Cardiac septum (tissue), 1 donor: ENCODE data around the gene ZFYVE26. TPM values are rescaled to one million over a fixed set of nuclear protein-coding genes. Genes with fewer than 3 reads are reported as not detected.
"Not testable (repeated sequence)": the region's sequence is repeated elsewhere in the genome, so short reads cannot be mapped to it uniquely, and the experiment has no call there.

ENCODE experiments used
- DNase-seq: peaks from one replicate; pipeline ENCODE4 v3.0.0-alpha.2; 2020; ENCODE audit warnings: low spot score
- intact Hi-C: fragments of 100-400 bp; cut with DNase I; formaldehyde crosslinking; loops from one replicate; pipeline ENCODE4 v1.14.0; 2022
- total RNA-seq: library from RNA; stranded (reverse); fragmentation: NEBNext Ultra II Directional; extraction: Animal tissue kit (Norgen Biotek cat#: 25700); gene quantifications from one replicate; pipeline ENCODE4 v1.2.1, GENCODE V29; 2021
- donor health status: DM: no; HTN: no; CAD: no.

Gene ZFYVE26
- total RNA-seq, 1 donor from 2014 or later: 11.2 TPM

- intact Hi-C loops: not testable (repeated sequence)
Measured at GRCh38 chr14:67818476-67818875, 2.1 kb upstream of the ZFYVE26 start.

GRCh38 chr14:67817750-67818438 is 1.5 kb upstream of the ZFYVE26 start:
- intact Hi-C loops: no loop called here
- DNase-seq: no peak

More at GRCh38 chr14:67818476-67818875, 2.1 kb upstream of the ZFYVE26 start:
- DNase-seq: not testable (repeated sequence)

- intact Hi-C loops: no loop called here
Measured at GRCh38 chr14:67815573-67816225, 691 bp downstream of the ZFYVE26 start.

GRCh38 chr14:67814821-67815220 is 1.6 kb downstream of the ZFYVE26 start:
- intact Hi-C loops: no loop called here

More at GRCh38 chr14:67815573-67816225, 691 bp downstream of the ZFYVE26 start:
- DNase-seq: no peak

GRCh38 chr14:67806246-67806645 is 10.1 kb downstream of the ZFYVE26 start:
- intact Hi-C loops: no loop called here
- no peak for DNase-seq

More at GRCh38 chr14:67814821-67815220, 1.6 kb downstream of the ZFYVE26 start:
- no peak for DNase-seq

- no peak for DNase-seq
Measured at GRCh38 chr14:67800743-67801142, 15.6 kb downstream of the ZFYVE26 start.

GRCh38 chr14:67798731-67799130 is 17.7 kb downstream of the ZFYVE26 start:
- intact Hi-C loops: no loop called here
- no peak for DNase-seq

More at GRCh38 chr14:67800743-67801142, 15.6 kb downstream of the ZFYVE26 start:
- intact Hi-C loops: no loop called here

- DNase-seq: no peak
- intact Hi-C loops: no loop called here
Measured at GRCh38 chr14:67787673-67788072, 28.7 kb downstream of the ZFYVE26 start.

- DNase-seq: no peak
- intact Hi-C loops: no loop called here
Measured at GRCh38 chr14:67785270-67786109, 30.9 kb downstream of the ZFYVE26 start.

GRCh38 chr14:67784244-67784823 is 32.1 kb downstream of the ZFYVE26 start:
- intact Hi-C loops: no loop called here
- no peak for DNase-seq

- no peak for DNase-seq
- intact Hi-C loops: no loop called here
Measured at GRCh38 chr14:67782090-67782489, 34.3 kb downstream of the ZFYVE26 start.

GRCh38 chr14:67778792-67779191 is 37.6 kb downstream of the ZFYVE26 start:
- DNase-seq: no peak
- intact Hi-C loops: no loop called here

- intact Hi-C loops: no loop called here
- no peak for DNase-seq
Measured at GRCh38 chr14:67776653-67777322, 39.6 kb downstream of the ZFYVE26 start.

GRCh38 chr14:67773844-67774377 is 42.5 kb downstream of the ZFYVE26 start:
- DNase-seq: no peak
- intact Hi-C loops: no loop called here

GRCh38 chr14:67768219-67768618 is 48.2 kb downstream of the ZFYVE26 start:
- no peak for DNase-seq
- intact Hi-C loops: no loop called here

GRCh38 chr14:67766035-67766680 is 50.2 kb downstream of the ZFYVE26 start:
- DNase-seq: no peak
- intact Hi-C loops: no loop called here

- intact Hi-C loops: no loop called here
- no peak for DNase-seq
Measured at GRCh38 chr14:67765192-67765834, 51.1 kb downstream of the ZFYVE26 start.

GRCh38 chr14:67764496-67764895 is 51.9 kb downstream of the ZFYVE26 start:
- intact Hi-C loops: no loop called here
- DNase-seq: no peak
